ENCODE measurements around the gene SIX6. TPM values are rescaled to one million over a fixed set of nuclear protein-coding genes. Genes with fewer than 3 reads are reported as not detected.

SIX6 gene
- total RNA-seq, 4 donors from 2014 or later, result not detected

- 9 to 25% methylated on average over 8 to 48 of the region's 48 CpGs for WGBS, 2 donors (ENCODE audit: low coverage in 1 of 2)
- DNase-seq, result no peak
- in situ Hi-C loops (cut with MboI; ENCODE audit: low pct_ligation_motif_present in 1 of 4, low pct_unique_long_range_greater_than_20kb in 1 of 4, low sequenced_read_pairs in 3 of 4) (no loop called here), intact Hi-C loops (cut with DNase I; ENCODE audit: low total_unique reads) (no loop called here)
- no peak overlapping the region for H3K4me3 ChIP-seq
- TF ChIP-seq EP300 (IDR thresholded peaks at IDR 0.05; ENCODE audit: low read depth), result no peak
- TF ChIP-seq POLR2A (IDR thresholded peaks at IDR 0.05), result no peak
- TF ChIP-seq POLR2AphosphoS5 (IDR thresholded peaks at IDR 0.05), result no peak
- TF ChIP-seq CTCF (IDR thresholded peaks at IDR 0.05), result no peak
- no peaks in the 10 kb centered on the region for H3K36me3 ChIP-seq
- peaks cover 3 to 21% (median 7%) of the 10 kb centered on the region in 4 donors for H3K4me1 ChIP-seq
- no peak overlapping the region for H3K27ac ChIP-seq
- H3K9me3 ChIP-seq, result no peaks in the 10 kb centered on the region
- H3K27me3 ChIP-seq, result peaks cover 100% of the 10 kb centered on the region
Measured at GRCh38 chr14:60506985-60507829, 1.7 kb upstream of the SIX6 start.

GRCh38 chr14:60508363-60508706 lies 611 bp upstream of the SIX6 start:
- no peak overlapping the region for H3K27ac ChIP-seq
- peaks cover 100% of the 10 kb centered on the region for H3K27me3 ChIP-seq
- in situ Hi-C loops (cut with MboI; ENCODE audit: low pct_ligation_motif_present in 1 of 4, low pct_unique_long_range_greater_than_20kb in 1 of 4, low sequenced_read_pairs in 3 of 4) (no loop called here), intact Hi-C loops (cut with DNase I; ENCODE audit: low total_unique reads) (no loop called here)
- no peak for DNase-seq
- H3K4me3 ChIP-seq, result no peak overlapping the region
- no peak for TF ChIP-seq CTCF (IDR thresholded peaks at IDR 0.05)
- no peak for TF ChIP-seq EP300 (IDR thresholded peaks at IDR 0.05; ENCODE audit: low read depth)
- TF ChIP-seq POLR2A (IDR thresholded peaks at IDR 0.05), result no peak
- TF ChIP-seq POLR2AphosphoS5 (IDR thresholded peaks at IDR 0.05), result no peak
- H3K4me1 ChIP-seq, result peaks cover 3 to 21% (median 7%) of the 10 kb centered on the region in 4 donors
- H3K9me3 ChIP-seq, result no peaks in the 10 kb centered on the region
- H3K36me3 ChIP-seq, result no peaks in the 10 kb centered on the region
- 6 to 12% methylated on average over 3 to 5 of the region's 5 CpGs for WGBS, 2 donors (ENCODE audit: low coverage in 1 of 2)

- H3K27me3 ChIP-seq, result peaks cover 100% of the 10 kb centered on the region
- TF ChIP-seq CTCF (IDR thresholded peaks at IDR 0.05), result no peak
- no peak for TF ChIP-seq EP300 (IDR thresholded peaks at IDR 0.05; ENCODE audit: low read depth)
- TF ChIP-seq POLR2A (IDR thresholded peaks at IDR 0.05), result no peak
- no peak for TF ChIP-seq POLR2AphosphoS5 (IDR thresholded peaks at IDR 0.05)
- in situ Hi-C loops (cut with MboI; ENCODE audit: low pct_ligation_motif_present in 1 of 4, low pct_unique_long_range_greater_than_20kb in 1 of 4, low sequenced_read_pairs in 3 of 4) (no loop called here), intact Hi-C loops (cut with DNase I; ENCODE audit: low total_unique reads) (no loop called here)
- no peak overlapping the region for H3K4me3 ChIP-seq
- no peaks in the 10 kb centered on the region for H3K9me3 ChIP-seq
- DNase-seq, result no peak
- H3K27ac ChIP-seq, result no peak overlapping the region
- WGBS, 2 donors (ENCODE audit: low coverage in 1 of 2), result 20 to 31% methylated on average over 1 to 55 of the region's 58 CpGs
- H3K36me3 ChIP-seq, result no peaks in the 10 kb centered on the region
- peaks cover 6 to 27% (median 9%) of the 10 kb centered on the region in 4 donors for H3K4me1 ChIP-seq
Measured at GRCh38 chr14:60509438-60510253, 700 bp downstream of the SIX6 start.

GRCh38 chr14:60510254-60510950 lies 1.5 kb downstream of the SIX6 start:
- TF ChIP-seq POLR2AphosphoS5 (IDR thresholded peaks at IDR 0.05) (no peak), CTCF (IDR thresholded peaks at IDR 0.05) (no peak), POLR2A (IDR thresholded peaks at IDR 0.05) (no peak), EP300 (IDR thresholded peaks at IDR 0.05; ENCODE audit: low read depth) (no peak)
- H3K4me1 ChIP-seq, result peaks cover 6 to 34% (median 14%) of the 10 kb centered on the region in 4 donors

More at GRCh38 chr14:60510254-60510950, 1.5 kb downstream of the SIX6 start:
- H3K4me3 ChIP-seq, result no peak overlapping the region
- no peaks in the 10 kb centered on the region for H3K36me3 ChIP-seq
- intact Hi-C loops (cut with DNase I; ENCODE audit: low total_unique reads), result no loop called here
- in situ Hi-C loops (cut with MboI; ENCODE audit: low pct_ligation_motif_present in 1 of 4, low pct_unique_long_range_greater_than_20kb in 1 of 4, low sequenced_read_pairs in 3 of 4), result no loop called here
- no peak for DNase-seq
- H3K27ac ChIP-seq, result no peak overlapping the region
- WGBS, 2 donors (ENCODE audit: low coverage in 1 of 2), result 13 to 28% methylated on average over 4 to 35 of the region's 35 CpGs
- no peaks in the 10 kb centered on the region for H3K9me3 ChIP-seq
- H3K27me3 ChIP-seq, result peaks cover 100% of the 10 kb centered on the region
